Duodenal mucosa (tissue), 2 donors: Measurements from ENCODE around the gene GABRG3.

ENCODE experiments used
- H3K27ac ChIP-seq: one replicate; pipeline ENCODE4 v1.7.0; 2013; ENCODE audit warnings: low read depth, low read length
- H3K27me3 ChIP-seq, 2 donors: one replicate each; pipeline ENCODE4 v1.7.0; 2013; ENCODE audit warnings: low read length in 2 of 2, control low read depth in 1 of 2; ENCODE audit not compliant: insufficient read depth in 2 of 2, control insufficient read depth in 1 of 2
- H3K36me3 ChIP-seq, 2 donors: one replicate each; pipeline ENCODE4 v1.7.0; 2013; ENCODE audit warnings: low read length in 2 of 2, control low read depth in 1 of 2; ENCODE audit not compliant: insufficient read depth in 2 of 2, control insufficient read depth in 1 of 2
- H3K4me1 ChIP-seq, 2 donors: one replicate each; pipeline ENCODE4 v1.7.0; 2013; ENCODE audit warnings: low read length in 2 of 2, control low read depth in 1 of 2; ENCODE audit not compliant: insufficient read depth in 2 of 2, control insufficient read depth in 1 of 2
- H3K4me3 ChIP-seq, 2 donors: one replicate each; pipeline ENCODE4 v1.7.0; 2013; ENCODE audit warnings: low read length in 2 of 2, low read depth in 1 of 2
- H3K9ac ChIP-seq, 2 donors: one replicate each; pipeline ENCODE4 v1.7.0; 2013; ENCODE audit warnings: low read length in 2 of 2, low read depth in 1 of 2
- H3K9me3 ChIP-seq, 2 donors: one replicate each; pipeline ENCODE4 v1.7.0; 2013; ENCODE audit warnings: low read length in 2 of 2, control low read depth in 1 of 2; ENCODE audit not compliant: control insufficient read depth in 1 of 2

Gene GABRG3

DNA sequence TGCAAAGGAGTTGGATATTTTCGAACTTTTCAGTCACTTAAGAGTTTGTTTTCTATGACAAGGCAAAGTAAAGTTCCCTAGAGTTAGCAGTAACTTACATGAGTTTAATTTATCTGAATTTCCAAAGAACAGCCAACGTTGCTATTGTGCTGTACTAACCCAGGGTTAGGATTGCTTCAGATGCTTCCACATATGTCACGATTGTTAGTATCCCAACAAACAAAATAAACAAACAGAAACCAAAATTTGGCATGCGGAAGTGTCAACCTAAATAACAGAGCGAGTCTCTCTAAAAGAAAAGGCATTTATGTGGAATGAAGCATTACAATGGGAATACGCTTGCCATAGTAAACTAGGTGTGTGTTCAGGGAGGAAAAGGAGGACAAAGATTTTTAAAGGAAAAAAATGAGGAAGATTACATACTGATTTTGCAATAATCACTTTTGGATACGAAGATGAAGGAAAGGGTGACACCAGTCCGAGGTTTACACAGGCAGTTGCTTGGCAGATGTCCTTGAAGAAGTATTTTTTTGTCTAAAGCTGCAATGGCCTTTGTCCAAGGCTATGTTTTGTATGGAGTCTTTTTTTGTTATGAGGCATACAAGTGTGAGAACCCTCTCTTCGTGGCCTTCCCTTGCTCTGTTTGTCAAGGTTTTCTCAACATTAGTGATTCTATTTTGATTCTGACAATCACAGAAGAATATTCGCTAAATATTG, 267.9 kb downstream of the GABRG3 start:
- peaks cover 5 to 17% of the 10 kb centered on the region in 2 donors for H3K9me3 ChIP-seq
- no peak overlapping the region for H3K27ac ChIP-seq
- no peaks in the 10 kb centered on the region for H3K4me1 ChIP-seq
- H3K27me3 ChIP-seq = no peaks in the 10 kb centered on the region
- no peaks in the 10 kb centered on the region for H3K36me3 ChIP-seq
- no peak overlapping the region for H3K4me3 ChIP-seq
- H3K9ac ChIP-seq = no peak overlapping the region

DNA sequence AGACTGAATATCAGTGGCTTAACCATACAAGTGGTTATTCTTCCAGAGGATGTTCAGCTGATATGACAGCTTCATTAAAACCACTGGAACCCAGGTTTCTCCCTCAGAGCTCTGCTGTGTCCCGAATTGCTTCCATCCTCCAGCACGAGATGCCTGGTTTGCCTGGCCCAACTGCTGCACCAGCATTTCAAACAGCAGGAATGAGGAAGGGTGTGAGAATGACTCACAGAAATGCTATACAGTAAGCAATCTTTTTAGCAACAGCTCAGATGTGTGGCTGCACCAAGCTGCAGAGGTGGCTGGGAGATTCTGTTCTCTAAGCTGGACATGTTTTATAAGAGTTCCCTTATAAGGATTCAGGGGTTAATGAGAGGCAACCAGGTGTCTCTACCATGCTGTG, 271.0 kb downstream of the GABRG3 start:
- H3K36me3 ChIP-seq = no peaks in the 10 kb centered on the region
- no peak overlapping the region for H3K4me3 ChIP-seq
- peaks cover 4 to 13% of the 10 kb centered on the region in 2 donors for H3K9me3 ChIP-seq

DNA sequence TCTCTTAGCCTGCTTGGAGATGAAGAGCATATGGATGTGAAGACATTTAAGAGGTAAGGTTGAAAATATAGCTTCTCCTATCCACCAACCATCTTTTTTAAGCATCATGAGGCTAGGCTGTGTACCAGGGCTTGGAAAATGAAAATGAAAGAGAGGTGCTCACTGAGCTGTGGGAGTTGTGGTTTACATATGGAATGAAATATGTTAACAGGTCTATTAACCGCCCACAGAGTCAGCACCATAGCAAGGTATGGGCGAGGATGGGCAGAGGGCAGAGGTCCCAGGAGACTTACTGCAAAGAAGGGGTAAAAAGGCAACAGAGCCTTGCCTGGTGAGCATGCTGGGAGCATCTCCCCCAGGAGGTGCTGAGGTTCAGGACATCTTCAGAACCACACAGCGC, 273.1 kb downstream of the GABRG3 start:
- no peak overlapping the region for H3K27ac ChIP-seq
- no peak overlapping the region for H3K4me3 ChIP-seq
- no peaks in the 10 kb centered on the region for H3K36me3 ChIP-seq
- H3K27me3 ChIP-seq = no peaks in the 10 kb centered on the region
- peaks cover 5 to 11% of the 10 kb centered on the region in 2 donors for H3K9me3 ChIP-seq
- H3K4me1 ChIP-seq = no peaks in the 10 kb centered on the region
- no peak overlapping the region for H3K9ac ChIP-seq

More for the DNA sequence above, 271.0 kb downstream of the GABRG3 start:
- Histone ChIP-seq H3K9ac (no peak overlapping the region), H3K27me3 (no peaks in the 10 kb centered on the region), H3K27ac (no peak overlapping the region), H3K4me1 (no peaks in the 10 kb centered on the region)

DNA sequence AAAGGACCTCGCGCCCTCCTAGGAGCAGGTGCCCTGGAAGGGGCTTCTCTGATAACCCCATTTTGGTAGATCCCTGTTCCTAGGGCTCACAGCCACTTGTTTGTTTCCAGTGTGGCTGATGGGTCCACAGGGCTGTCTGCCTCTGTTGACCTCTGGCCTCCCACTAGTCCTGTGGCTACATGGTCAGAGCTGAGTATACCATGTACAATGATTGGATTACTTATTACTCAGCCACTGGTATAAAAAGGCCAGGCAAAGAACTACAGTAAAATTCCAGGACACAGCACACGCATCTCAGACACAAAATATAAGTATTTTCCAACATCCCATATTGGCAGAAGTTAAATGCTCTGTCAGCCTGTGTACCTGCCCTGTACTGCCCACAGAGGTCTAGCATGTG, 277.3 kb downstream of the GABRG3 start:
- Histone ChIP-seq H3K4me3 (no peak overlapping the region), H3K36me3 (no peaks in the 10 kb centered on the region), H3K27me3 (no peaks in the 10 kb centered on the region), H3K27ac (no peak overlapping the region), H3K4me1 (no peaks in the 10 kb centered on the region), H3K9me3 (peaks cover 12 to 22% of the 10 kb centered on the region in 2 donors), H3K9ac (no peak overlapping the region)

DNA sequence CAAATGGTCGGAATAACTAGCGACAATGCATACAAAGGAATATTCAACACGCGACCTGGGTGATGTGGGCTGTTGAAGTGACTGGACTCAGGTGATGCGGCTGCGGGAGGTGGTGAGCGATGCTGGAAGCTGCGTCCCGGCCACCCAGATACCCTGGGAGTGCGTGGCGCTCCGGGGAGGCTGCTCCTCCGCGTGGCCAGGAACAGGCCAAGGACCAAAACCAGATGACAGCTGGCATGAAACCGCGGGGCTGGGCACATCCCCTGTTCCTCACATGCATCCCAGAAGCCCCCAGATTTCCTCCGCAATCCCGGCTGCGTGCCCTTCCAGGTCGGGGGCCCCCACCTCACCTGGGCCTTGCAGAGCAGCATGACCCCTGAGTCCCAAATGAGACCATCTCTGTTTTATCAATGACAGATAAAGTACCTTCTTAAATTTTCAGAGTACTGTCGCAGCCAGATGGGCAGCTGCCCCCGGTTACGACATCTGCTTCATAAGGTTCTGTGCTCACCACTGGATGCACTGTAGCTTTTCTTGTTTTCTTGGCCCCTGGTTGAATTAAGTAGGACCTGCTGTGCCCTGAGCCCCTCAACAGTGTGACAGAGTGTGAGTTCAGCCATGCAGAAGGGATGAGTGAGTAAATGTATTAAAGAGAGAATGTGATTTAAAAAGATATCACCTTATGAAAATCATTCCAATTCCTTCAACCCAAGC, 278.2 kb downstream of the GABRG3 start:
- no peak overlapping the region for H3K4me3 ChIP-seq
- no peaks in the 10 kb centered on the region for H3K4me1 ChIP-seq
- no peaks in the 10 kb centered on the region for H3K27me3 ChIP-seq
- H3K36me3 ChIP-seq = no peaks in the 10 kb centered on the region
- H3K9ac ChIP-seq = no peak overlapping the region
- H3K9me3 ChIP-seq = peaks cover 9 to 27% of the 10 kb centered on the region in 2 donors
- no peak overlapping the region for H3K27ac ChIP-seq

DNA sequence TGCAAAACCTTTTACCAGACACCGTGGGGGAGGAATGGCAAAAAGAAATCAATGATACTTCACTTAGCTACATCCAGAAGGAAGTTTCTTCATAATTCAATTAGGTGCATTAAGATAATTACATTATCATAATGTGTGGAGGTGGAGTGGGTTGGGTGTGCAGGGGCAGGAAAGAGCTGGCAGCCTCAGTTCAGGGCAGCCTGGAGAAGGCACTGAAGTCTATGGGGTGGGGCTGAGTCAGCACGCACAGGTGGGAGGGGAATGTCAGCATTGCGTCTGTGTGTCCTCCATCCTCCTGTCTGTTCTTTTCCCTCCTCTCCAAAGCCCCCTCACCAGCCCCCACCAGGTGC, 278.8 kb downstream of the GABRG3 start:
- Histone ChIP-seq H3K36me3 (no peaks in the 10 kb centered on the region), H3K27ac (no peak overlapping the region), H3K27me3 (no peaks in the 10 kb centered on the region), H3K4me3 (no peak overlapping the region), H3K4me1 (no peaks in the 10 kb centered on the region), H3K9me3 (peaks cover 8 to 29% of the 10 kb centered on the region in 2 donors), H3K9ac (no peak overlapping the region)

DNA sequence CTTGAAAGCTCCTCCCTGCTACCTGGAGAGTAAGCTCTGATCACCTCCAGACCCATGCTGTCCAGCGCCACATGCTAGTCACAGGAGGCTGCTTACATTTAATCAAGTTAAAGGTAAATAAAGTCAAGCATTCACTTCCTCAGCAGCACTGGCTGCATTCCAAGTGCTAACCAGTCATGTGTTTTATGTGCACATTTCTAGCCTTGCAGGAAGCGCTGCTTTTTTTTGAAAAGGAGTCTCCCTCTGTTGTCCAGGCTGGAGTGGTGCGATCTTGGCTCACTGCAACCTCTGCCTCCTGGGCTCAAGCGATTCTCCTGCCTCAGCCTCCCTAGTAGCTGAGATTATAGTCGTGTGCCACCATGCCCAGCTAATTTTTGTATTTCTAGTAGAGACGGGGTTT, 279.2 kb downstream of the GABRG3 start:
- H3K4me3 ChIP-seq = no peak overlapping the region
- H3K4me1 ChIP-seq = no peaks in the 10 kb centered on the region
- H3K9ac ChIP-seq = no peak overlapping the region
- H3K27me3 ChIP-seq = no peaks in the 10 kb centered on the region
- no peak overlapping the region for H3K27ac ChIP-seq
- peaks cover 8 to 29% of the 10 kb centered on the region in 2 donors for H3K9me3 ChIP-seq
- H3K36me3 ChIP-seq = no peaks in the 10 kb centered on the region

DNA sequence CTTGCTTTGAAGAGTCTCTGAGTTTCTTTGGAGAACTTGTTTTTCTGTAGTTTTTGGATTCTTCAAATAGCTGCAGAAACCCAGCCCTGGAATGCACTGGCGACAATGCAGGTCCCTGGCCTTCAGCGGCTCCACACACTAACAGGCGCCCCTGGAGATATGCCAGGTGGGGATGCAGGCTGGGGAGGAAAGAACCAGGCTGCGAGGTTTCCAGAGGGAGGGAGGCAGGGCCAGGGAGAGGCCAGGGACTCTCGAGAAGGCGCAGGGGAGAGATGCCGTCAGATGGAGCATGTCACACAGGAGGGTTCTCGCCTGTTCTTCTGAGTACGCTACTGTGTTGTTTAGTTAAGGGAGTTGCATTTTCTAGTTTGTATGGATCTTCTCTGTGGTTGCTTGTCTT, 283.1 kb downstream of the GABRG3 start:
- H3K9me3 ChIP-seq = peaks cover 17 to 28% of the 10 kb centered on the region in 2 donors
- no peaks in the 10 kb centered on the region for H3K36me3 ChIP-seq
- H3K4me3 ChIP-seq = no peak overlapping the region
- no peak overlapping the region for H3K9ac ChIP-seq
- H3K4me1 ChIP-seq = no peaks in the 10 kb centered on the region
- H3K27me3 ChIP-seq = no peaks in the 10 kb centered on the region
- H3K27ac ChIP-seq = no peak overlapping the region

DNA sequence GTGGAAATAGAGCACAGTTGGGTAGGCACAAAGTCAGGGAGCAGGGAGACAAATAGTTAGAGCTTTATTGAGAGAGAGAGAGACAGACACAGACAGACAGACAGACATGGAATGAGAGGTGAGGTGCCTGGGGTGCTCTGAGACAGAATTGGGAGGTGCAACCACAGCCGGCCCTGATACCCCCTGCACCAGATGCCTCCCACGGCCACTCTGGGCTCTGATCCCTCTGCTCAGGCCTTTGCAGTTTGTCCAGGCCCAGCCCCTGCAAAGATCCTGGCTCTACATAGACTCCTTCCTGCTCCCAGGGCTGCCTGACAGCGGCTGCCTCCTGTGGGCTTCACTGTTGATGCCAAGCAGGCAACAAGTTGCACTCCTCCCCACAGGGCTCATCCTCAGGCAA, 283.8 kb downstream of the GABRG3 start:
- Histone ChIP-seq H3K9ac (no peak overlapping the region), H3K9me3 (peaks cover 17 to 30% of the 10 kb centered on the region in 2 donors), H3K27me3 (no peaks in the 10 kb centered on the region), H3K4me1 (no peaks in the 10 kb centered on the region), H3K36me3 (no peaks in the 10 kb centered on the region), H3K27ac (no peak overlapping the region), H3K4me3 (no peak overlapping the region)

DNA sequence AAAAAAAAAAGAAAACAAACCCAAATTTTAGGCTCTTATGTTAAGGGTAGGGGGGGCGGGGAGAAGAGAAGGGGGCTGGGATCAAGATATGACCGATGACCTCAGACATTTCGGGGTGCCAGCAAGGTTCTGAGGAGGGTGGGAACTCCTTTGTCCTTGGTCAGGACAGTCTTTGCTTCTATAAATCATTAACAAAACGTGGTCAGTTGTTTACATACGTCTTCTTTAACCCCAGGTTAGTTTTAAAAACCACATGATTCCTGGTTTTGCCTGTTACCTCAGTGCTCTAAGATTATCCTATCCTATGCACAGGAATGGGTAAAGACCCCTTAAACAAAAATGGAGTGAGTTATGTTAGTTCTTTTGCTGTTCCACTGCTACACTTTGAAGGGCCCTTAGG, 285.5 kb downstream of the GABRG3 start:
- Histone ChIP-seq H3K36me3 (no peaks in the 10 kb centered on the region), H3K4me1 (no peaks in the 10 kb centered on the region), H3K27me3 (no peaks in the 10 kb centered on the region), H3K4me3 (no peak overlapping the region), H3K9me3 (peaks cover 17 to 34% of the 10 kb centered on the region in 2 donors), H3K27ac (no peak overlapping the region), H3K9ac (no peak overlapping the region)
